RWPE2 (cell line): Measurements from ENCODE around the gene MSI2.

ENCODE experiments used
- ATAC-seq: fragments of 200-7000 bp; cut with Tn5 transposase; 3 replicates; pipeline ENCODE4 v1.9.1; 2021; ENCODE audit warnings: low read depth
- DNase-seq: peaks from one replicate; pipeline ENCODE4 v3.0.0-alpha.2; 2020; ENCODE audit warnings: low spot score
- H3K27ac ChIP-seq: fragments of 450-650 bp; 2 replicates; pipeline ENCODE4 v1.5.1; 2017; ENCODE audit warnings: mild to moderate bottlenecking; ENCODE audit not compliant: poor library complexity, severe bottlenecking
- H3K27me3 ChIP-seq: fragments of 250-450 bp; sonication (Bioruptor Pico); 2 replicates; pipeline ENCODE4 v1.5.1; 2021; ENCODE audit warnings: mild to moderate bottlenecking, moderate library complexity; ENCODE audit not compliant: insufficient read depth, poor library complexity, severe bottlenecking
- H3K36me3 ChIP-seq: fragments of 250-450 bp; sonication (Bioruptor Pico); 2 replicates; pipeline ENCODE4 v1.5.1; 2020; ENCODE audit warnings: low read depth, mild to moderate bottlenecking, moderate library complexity
- H3K4me1 ChIP-seq: fragments of 250-450 bp; sonication (Bioruptor Pico); 2 replicates; pipeline ENCODE4 v1.5.1; 2021; ENCODE audit warnings: mild to moderate bottlenecking, moderate library complexity; ENCODE audit not compliant: insufficient read depth, poor library complexity, severe bottlenecking
- H3K4me3 ChIP-seq: fragments of 250-450 bp; sonication (Bioruptor Pico); 2 replicates; pipeline ENCODE4 v1.5.1; 2021; ENCODE audit warnings: mild to moderate bottlenecking, moderate library complexity; ENCODE audit not compliant: severe bottlenecking
- H3K9me3 ChIP-seq: fragments of 250-450 bp; sonication (Bioruptor Pico); 2 replicates; pipeline ENCODE4 v1.5.1; 2021; ENCODE audit warnings: mild to moderate bottlenecking, moderate library complexity; ENCODE audit not compliant: severe bottlenecking
- CTCF ChIP-seq: fragments of 450-650 bp; IDR thresholded peaks from one replicate; pipeline ENCODE4 v1.5.1; 2017; ENCODE audit warnings: mild to moderate bottlenecking, moderate library complexity; ENCODE audit not compliant: poor library complexity, severe bottlenecking

Gene MSI2

GRCh38 chr17:57722704-57723043, 466.4 kb downstream of the MSI2 start:
- H3K9me3 ChIP-seq: no peaks in the 10 kb centered on the region
- TF ChIP-seq CTCF: no peak
- ATAC-seq (no peak), DNase-seq (no peak)
- H3K27ac ChIP-seq: no peak overlapping the region
- H3K27me3 ChIP-seq: peaks cover 15% of the 10 kb centered on the region
- H3K36me3 ChIP-seq: no peaks in the 10 kb centered on the region
- no peaks in the 10 kb centered on the region for H3K4me1 ChIP-seq
- no peak overlapping the region for H3K4me3 ChIP-seq

GRCh38 chr17:57723427-57724025, 467.2 kb downstream of the MSI2 start:
- Histone ChIP-seq H3K4me3 (no peak overlapping the region), H3K36me3 (no peaks in the 10 kb centered on the region), H3K9me3 (no peaks in the 10 kb centered on the region), H3K27ac (no peak overlapping the region), H3K4me1 (no peaks in the 10 kb centered on the region), H3K27me3 (peaks cover 6% of the 10 kb centered on the region)
- DNase-seq: no peak
- no peak for TF ChIP-seq CTCF
- no peak for ATAC-seq

- TF ChIP-seq CTCF: no peak
- Histone ChIP-seq H3K9me3 (no peaks in the 10 kb centered on the region), H3K4me1 (no peaks in the 10 kb centered on the region), H3K27ac (no peak overlapping the region), H3K4me3 (no peak overlapping the region), H3K27me3 (no peaks in the 10 kb centered on the region), H3K36me3 (no peaks in the 10 kb centered on the region)
- no peak for DNase-seq
- ATAC-seq: no peak
These were observed 467.9 kb downstream of the MSI2 start for GRCh38 chr17:57724026-57724728.

- Histone ChIP-seq H3K9me3 (no peaks in the 10 kb centered on the region), H3K36me3 (no peaks in the 10 kb centered on the region), H3K27me3 (no peaks in the 10 kb centered on the region), H3K4me1 (no peaks in the 10 kb centered on the region), H3K27ac (no peak overlapping the region), H3K4me3 (no peak overlapping the region)
- no peak for DNase-seq
- ATAC-seq: no peak
- no peak for TF ChIP-seq CTCF
These were observed 468.4 kb downstream of the MSI2 start for GRCh38 chr17:57724729-57725125.

- ATAC-seq (no peak), DNase-seq (no peak)
- Histone ChIP-seq H3K4me1 (no peaks in the 10 kb centered on the region), H3K36me3 (no peaks in the 10 kb centered on the region), H3K9me3 (no peaks in the 10 kb centered on the region), H3K27ac (no peak overlapping the region), H3K4me3 (no peak overlapping the region), H3K27me3 (no peaks in the 10 kb centered on the region)
- no peak for TF ChIP-seq CTCF
These were observed 470.0 kb downstream of the MSI2 start for GRCh38 chr17:57726213-57726790.
